H1 (cell line): Measurements from ENCODE around the gene ARMC12. TPM values are rescaled to one million over a fixed set of nuclear protein-coding genes. Genes with fewer than 3 reads are reported as not detected.

Experiments used
- ASH2L ChIP-seq: fragments of 200-600, 300-600 bp; sonication (generic); IDR thresholded peaks from one replicate; pipeline ENCODE4 v1.7.1; 2017; ENCODE audit warnings: low read length
- BACH1 ChIP-seq: IDR thresholded peaks from 2 replicates; pipeline ENCODE4 v1.6.1; 2012; ENCODE audit warnings: low read length, improper control_type of control experiment
- EZH2 ChIP-seq: fragments of 200-600 bp; sonication (generic); IDR thresholded peaks from 2 replicates; pipeline ENCODE4 v1.7.1; 2012; ENCODE audit warnings: low read depth, mild to moderate bottlenecking, moderate library complexity, low read length, inconsistent platforms; ENCODE audit not compliant: severe bottlenecking
- GTF2F1 ChIP-seq: IDR thresholded peaks from 2 replicates; pipeline ENCODE4 v1.6.1; 2012; ENCODE audit warnings: low read depth, low read length, improper control_type of control experiment, borderline replicate concordance
- HDAC2 ChIP-seq, 2 experiments: fragments of 300-600 bp in 1 of 2; sonication (generic) in 1 of 2; IDR thresholded peaks; 2 replicates each; pipeline ENCODE4 v1.6.1; 2011 to 2012; ENCODE audit warnings: low read depth in 2 of 2, low read length in 2 of 2, mild to moderate bottlenecking in 2 of 2, moderate library complexity in 2 of 2, borderline replicate concordance in 1 of 2, inconsistent platforms in 1 of 2
- KDM1A ChIP-seq: fragments of 200-600, 300-600 bp; sonication (generic); IDR thresholded peaks from 2 replicates; pipeline ENCODE4 v1.7.1; 2016; ENCODE audit warnings: mild to moderate bottlenecking, low read length, borderline replicate concordance
- SIRT6 ChIP-seq: IDR thresholded peaks from one replicate; pipeline ENCODE4 v1.7.1; 2012; ENCODE audit warnings: low read length, inconsistent platforms
- SRF ChIP-seq: IDR thresholded peaks from 2 replicates; pipeline ENCODE4 v1.6.1; 2011; ENCODE audit warnings: mild to moderate bottlenecking, low read depth, low read length, moderate library complexity
- TBP ChIP-seq: IDR thresholded peaks from 2 replicates; pipeline ENCODE4 v1.6.1; 2011; ENCODE audit warnings: low read depth, low read length, improper control_type of control experiment
- polyA plus RNA-seq, 7 experiments: library from polyadenylated mRNA; depleted of rRNA in 3 of 7; stranded (reverse) in 5 of 7; unstranded in 2 of 7; fragments of >200 nt in 5 of 7; fragments of 200-250 nt in 2 of 7; gene quantifications; 1 replicate in 5 of 7; 2 replicates in 1 of 7; 4 replicates in 1 of 7; pipeline versions ENCODE4 v1.2.1 to v1.2.3, GENCODE V29; 2011 to 2013; ENCODE audit warnings: missing spikeins in 2 of 7, mixed read lengths in 2 of 7
- total RNA-seq: library from RNA; stranded (reverse); fragmentation: NEBNext Ultra II Directional; extraction: Animal tissue kit (Norgen Biotek cat#: 25700); gene quantifications from 2 replicates; pipeline ENCODE4 v1.2.1, GENCODE V29; 2021
- TF ChIP-seq, protein P1 (sequence below): IDR thresholded peaks from 2 replicates; pipeline ENCODE4 v1.6.1; 2012; ENCODE audit warnings: inconsistent platforms
- TF ChIP-seq, protein P2 (sequence below): IDR thresholded peaks from 2 replicates; pipeline ENCODE4 v1.6.1; 2012; ENCODE audit warnings: inconsistent platforms
- TF ChIP-seq, protein P3 (sequence below): IDR thresholded peaks from 2 replicates; pipeline ENCODE4 v1.6.1; 2011; ENCODE audit warnings: low read depth, mild to moderate bottlenecking, low read length; ENCODE audit not compliant: insufficient read depth
- TF ChIP-seq, protein P4 (sequence below), 3 experiments: IDR thresholded peaks; 1 replicate in 2 of 3; 2 replicates in 1 of 3; pipeline versions ENCODE4 v1.5.1 to v1.6.1; 2011; ENCODE audit warnings: low read length in 3 of 3, mild to moderate bottlenecking in 3 of 3, inconsistent platforms in 2 of 3, low read depth in 1 of 3, moderate library complexity in 1 of 3; ENCODE audit not compliant: insufficient read depth in 1 of 3; ENCODE audit errors: control extremely low read depth in 1 of 3

Gene ARMC12
- total and polyA plus RNA-seq, 2 of the 8 experiments (the other 6 are each of a cell fraction or from before 2014, with no cell fraction given), result 0.86 to 3.7 TPM

DNA sequence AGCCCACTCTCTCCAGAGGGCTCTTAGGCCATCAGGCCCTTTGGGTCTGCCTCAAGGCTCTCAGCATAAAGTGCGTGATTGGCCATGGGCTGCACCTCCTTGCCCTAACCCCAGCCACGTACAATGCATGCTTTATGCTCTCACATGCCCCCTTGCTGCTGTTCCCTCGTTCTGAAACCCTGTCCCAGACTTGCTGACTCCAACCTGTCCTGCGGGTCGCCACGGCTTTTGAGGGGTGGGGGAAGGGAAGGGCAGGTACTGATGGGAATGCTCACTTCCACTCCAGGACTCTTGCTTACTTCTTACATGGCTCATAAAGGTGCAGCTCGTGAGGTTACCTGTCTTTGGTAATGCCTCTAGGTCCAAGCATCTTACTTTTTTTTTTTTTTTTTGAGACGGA lies 6.0 kb downstream of the ARMC12 start (continued):
- TF ChIP-seq HDAC2 (IDR thresholded peaks at IDR 0.05; ENCODE audit: borderline replicate concordance in 1 of 2, low read depth in 2 of 2, low read length in 2 of 2) (no peak), EZH2 (no peak), TBP (no peak), GTF2F1 (no peak), KDM1A (no peak), ASH2L (no peak), BACH1 (no peak), SRF (no peak), SIRT6 (no peak)
- TF ChIP-seq, protein P1, sequence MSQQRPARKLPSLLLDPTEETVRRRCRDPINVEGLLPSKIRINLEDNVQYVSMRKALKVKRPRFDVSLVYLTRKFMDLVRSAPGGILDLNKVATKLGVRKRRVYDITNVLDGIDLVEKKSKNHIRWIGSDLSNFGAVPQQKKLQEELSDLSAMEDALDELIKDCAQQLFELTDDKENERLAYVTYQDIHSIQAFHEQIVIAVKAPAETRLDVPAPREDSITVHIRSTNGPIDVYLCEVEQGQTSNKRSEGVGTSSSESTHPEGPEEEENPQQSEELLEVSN, result peak; percentile 69
- TF ChIP-seq, protein P2, sequence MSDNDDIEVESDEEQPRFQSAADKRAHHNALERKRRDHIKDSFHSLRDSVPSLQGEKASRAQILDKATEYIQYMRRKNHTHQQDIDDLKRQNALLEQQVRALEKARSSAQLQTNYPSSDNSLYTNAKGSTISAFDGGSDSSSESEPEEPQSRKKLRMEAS, result peak; percentile 86
- TF ChIP-seq, protein P3, sequence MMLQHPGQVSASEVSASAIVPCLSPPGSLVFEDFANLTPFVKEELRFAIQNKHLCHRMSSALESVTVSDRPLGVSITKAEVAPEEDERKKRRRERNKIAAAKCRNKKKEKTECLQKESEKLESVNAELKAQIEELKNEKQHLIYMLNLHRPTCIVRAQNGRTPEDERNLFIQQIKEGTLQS, result no peak
- TF ChIP-seq, protein P4, sequence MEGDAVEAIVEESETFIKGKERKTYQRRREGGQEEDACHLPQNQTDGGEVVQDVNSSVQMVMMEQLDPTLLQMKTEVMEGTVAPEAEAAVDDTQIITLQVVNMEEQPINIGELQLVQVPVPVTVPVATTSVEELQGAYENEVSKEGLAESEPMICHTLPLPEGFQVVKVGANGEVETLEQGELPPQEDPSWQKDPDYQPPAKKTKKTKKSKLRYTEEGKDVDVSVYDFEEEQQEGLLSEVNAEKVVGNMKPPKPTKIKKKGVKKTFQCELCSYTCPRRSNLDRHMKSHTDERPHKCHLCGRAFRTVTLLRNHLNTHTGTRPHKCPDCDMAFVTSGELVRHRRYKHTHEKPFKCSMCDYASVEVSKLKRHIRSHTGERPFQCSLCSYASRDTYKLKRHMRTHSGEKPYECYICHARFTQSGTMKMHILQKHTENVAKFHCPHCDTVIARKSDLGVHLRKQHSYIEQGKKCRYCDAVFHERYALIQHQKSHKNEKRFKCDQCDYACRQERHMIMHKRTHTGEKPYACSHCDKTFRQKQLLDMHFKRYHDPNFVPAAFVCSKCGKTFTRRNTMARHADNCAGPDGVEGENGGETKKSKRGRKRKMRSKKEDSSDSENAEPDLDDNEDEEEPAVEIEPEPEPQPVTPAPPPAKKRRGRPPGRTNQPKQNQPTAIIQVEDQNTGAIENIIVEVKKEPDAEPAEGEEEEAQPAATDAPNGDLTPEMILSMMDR (IDR thresholded peaks at IDR 0.05; ENCODE audit: control extremely low read depth in 1 of 3, insufficient read depth in 1 of 3, low read depth in 1 of 3, low read length in 3 of 3), result peak; percentile 14 to 48 (median 37); a peak in 3 of 4 replicates
